ENCODE results near the gene C5orf22.

GRCh38 chr5:31534527-31535046, 2.5 kb downstream of the C5orf22 start:
- no peak for TF ChIP-seq EZH2phosphoT487 (IDR thresholded peaks at IDR 0.05)
- no peak for TF ChIP-seq CTCF (IDR thresholded peaks at IDR 0.05)
- no peak for TF ChIP-seq EZH2 (IDR thresholded peaks at IDR 0.05)
